Smooth muscle cell (in vitro differentiated cells): ENCODE results near the gene BCL2L1. TPM values are rescaled to one million over a fixed set of nuclear protein-coding genes. Genes with fewer than 3 reads are reported as not detected.

Experiments
- DNase-seq: peaks from one replicate; lab custom pipeline; 2025; ENCODE audit not compliant: unreplicated experiment; lab: John Stamatoyannopoulos, UW
- H2AFZ ChIP-seq: fragments of 200-600 bp; sonication (generic); 2 replicates; pipeline ENCODE4 v1.6.0; 2016; ENCODE audit warnings: antibody characterized with exemption, low read depth, mild to moderate bottlenecking
- H3F3A ChIP-seq: fragments of 200-600 bp; sonication (generic); 2 replicates; pipeline ENCODE4 v1.6.0; 2017; ENCODE audit warnings: antibody characterized with exemption, low read depth
- H3K27ac ChIP-seq: fragments of 200-600 bp; sonication (generic); 2 replicates; pipeline ENCODE4 v1.5.1; 2016; ENCODE audit warnings: low read depth, mild to moderate bottlenecking
- H3K27me3 ChIP-seq: fragments of 200-600 bp; sonication (generic); 2 replicates; pipeline ENCODE4 v1.6.1; 2016; ENCODE audit warnings: low read depth, mild to moderate bottlenecking
- H3K36me3 ChIP-seq: fragments of 200-600 bp; sonication (generic); 2 replicates; pipeline ENCODE4 v1.5.1; 2016; ENCODE audit warnings: low read depth
- H3K4me1 ChIP-seq: fragments of 200-600 bp; sonication (generic); 2 replicates; pipeline ENCODE4 v1.5.1; 2016; ENCODE audit warnings: low read depth
- H3K4me2 ChIP-seq: fragments of 200-600 bp; sonication (generic); 2 replicates; pipeline ENCODE4 v1.6.0; 2016; ENCODE audit warnings: mild to moderate bottlenecking
- H3K4me3 ChIP-seq: fragments of 200-600 bp; sonication (generic); 2 replicates; pipeline ENCODE4 v1.5.1; 2016; ENCODE audit warnings: mild to moderate bottlenecking
- H3K79me2 ChIP-seq: fragments of 200-600 bp; sonication (generic); 2 replicates; pipeline ENCODE4 v1.6.0; 2016; ENCODE audit warnings: low read depth, mild to moderate bottlenecking
- H3K9ac ChIP-seq: fragments of 200-600 bp; sonication (generic); 2 replicates; pipeline ENCODE4 v1.6.0; 2016; ENCODE audit warnings: low read depth
- H3K9me3 ChIP-seq: fragments of 200-600 bp; sonication (generic); replicated peaks from 2 replicates; pipeline ENCODE4 v1.5.1; 2016; ENCODE audit warnings: low read depth
- H4K20me1 ChIP-seq: fragments of 200-600 bp; sonication (generic); 2 replicates; pipeline ENCODE4 v1.6.0; 2016; ENCODE audit warnings: low read depth
- CTCF ChIP-seq: fragments of 200-600 bp; sonication (generic); IDR thresholded peaks from 2 replicates; pipeline ENCODE4 v1.5.1; 2017; ENCODE audit warnings: borderline replicate concordance, mild to moderate bottlenecking, antibody characterized with exemption; ENCODE audit not compliant: insufficient read depth, poor library complexity, severe bottlenecking
- WGBS: methylation state at CpG from one replicate; pipeline ENCODE4 v1.1.7; 2016; ENCODE audit warnings: low lambda C conversion rate; 5-methylcytosine and 5-hydroxymethylcytosine counted together
- polyA plus RNA-seq: library from polyadenylated mRNA; unstranded; fragments of >200 nt; fragmentation: Nextera tagmentation; extraction: Ambion mirVana; gene quantifications from 2 replicates; pipeline ENCODE4 v1.2.1, GENCODE V29; 2016
- total RNA-seq: library from RNA; depleted of rRNA; stranded (reverse); fragments of >200 nt; gene quantifications from 2 replicates; pipeline ENCODE4 v1.2.3, GENCODE V29; 2014

The BCL2L1 gene
- total and polyA plus RNA-seq, 2 experiments from 2014 or later: 24.8 to 47.0 TPM

DNA sequence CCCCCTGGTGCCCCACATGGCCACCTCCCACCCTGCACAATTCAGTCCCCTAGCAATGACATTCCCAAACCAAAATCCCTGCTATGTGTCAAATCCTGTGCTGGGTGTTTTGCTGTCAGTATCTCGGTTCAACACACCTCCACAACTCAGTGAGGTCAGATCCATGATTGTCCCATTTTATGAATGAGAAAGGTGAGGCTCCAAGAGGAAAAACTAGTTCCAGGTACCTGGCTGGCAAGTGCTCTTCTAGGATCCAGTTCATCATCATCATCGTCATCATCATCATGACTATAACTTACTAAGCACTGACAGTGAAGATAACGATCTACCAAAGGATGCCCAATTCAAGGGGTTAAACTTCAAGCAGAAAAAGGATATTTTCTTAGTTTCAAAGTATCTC lies 102.4 kb downstream of the BCL2L1 start:
- Histone ChIP-seq H3K9me3 (no peaks in the 10 kb centered on the region), H3K9ac (no peak overlapping the region), H3F3A (no peaks in the 10 kb centered on the region), H4K20me1 (no peaks in the 10 kb centered on the region), H3K27ac (no peak overlapping the region), H3K4me1 (no peaks in the 10 kb centered on the region), H3K27me3 (no peaks in the 10 kb centered on the region), H3K4me2 (no peak overlapping the region), H3K4me3 (no peak overlapping the region), H3K36me3 (no peaks in the 10 kb centered on the region), H2AFZ (no peak overlapping the region), H3K79me2 (no peaks in the 10 kb centered on the region)
- no peak for DNase-seq
- TF ChIP-seq CTCF: no peak
- 88% methylated on average over 3 of the region's 3 CpGs for WGBS

GRCh38 chr20:31617432-31618104 lies 105.1 kb downstream of the BCL2L1 start:
- Histone ChIP-seq H3K36me3 (no peaks in the 10 kb centered on the region), H4K20me1 (no peaks in the 10 kb centered on the region), H3K79me2 (no peaks in the 10 kb centered on the region), H3K27me3 (no peaks in the 10 kb centered on the region), H3K9me3 (no peaks in the 10 kb centered on the region), H3K27ac (no peak overlapping the region), H3K4me3 (no peak overlapping the region), H2AFZ (no peak overlapping the region), H3F3A (no peaks in the 10 kb centered on the region), H3K4me1 (no peaks in the 10 kb centered on the region), H3K9ac (no peak overlapping the region), H3K4me2 (no peak overlapping the region)
- DNase-seq: no peak
- no peak for TF ChIP-seq CTCF
- 94% methylated on average over 6 of the region's 6 CpGs for WGBS

DNA sequence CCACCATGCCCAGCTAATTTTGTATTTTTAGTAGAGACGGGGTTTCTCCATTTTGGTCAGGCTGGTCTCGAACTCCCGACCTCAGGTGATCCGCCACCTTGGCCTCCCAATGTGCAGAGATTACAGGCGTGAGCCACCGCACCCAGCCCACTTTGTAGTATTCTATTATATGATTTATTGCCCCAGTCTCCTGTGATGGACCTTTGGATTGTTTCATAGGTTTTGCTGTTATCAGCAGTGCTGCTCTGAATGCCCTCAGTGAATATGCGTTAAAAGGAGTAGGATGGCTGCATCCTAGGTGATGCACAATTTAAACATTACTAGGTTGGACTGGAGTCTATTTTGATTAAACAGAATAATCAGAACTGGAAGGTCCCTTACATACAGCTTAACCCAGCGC lies 107.3 kb downstream of the BCL2L1 start:
- DNase-seq: no peak
- no peak overlapping the region for H2AFZ ChIP-seq
- 96% methylated on average over 8 of the region's 8 CpGs for WGBS
- peaks cover 8% of the 10 kb centered on the region for H3F3A ChIP-seq
- H3K27me3 ChIP-seq: no peaks in the 10 kb centered on the region
- H3K79me2 ChIP-seq: no peaks in the 10 kb centered on the region
- no peaks in the 10 kb centered on the region for H3K36me3 ChIP-seq
- no peaks in the 10 kb centered on the region for H3K9me3 ChIP-seq
- H3K4me2 ChIP-seq: no peak overlapping the region
- no peak overlapping the region for H3K4me3 ChIP-seq
- no peak overlapping the region for H3K27ac ChIP-seq
- no peaks in the 10 kb centered on the region for H4K20me1 ChIP-seq
- H3K4me1 ChIP-seq: no peaks in the 10 kb centered on the region
- H3K9ac ChIP-seq: no peak overlapping the region
- no peak for TF ChIP-seq CTCF

Other genes starting within 250 kb of the BCL2L1 start
- gene DEFB124, start 247.7 kb downstream of the BCL2L1 start, total RNA-seq: not detected in 2 replicates
- not detected in 2 replicates for gene DEFB124, start 247.7 kb downstream of the BCL2L1 start, polyA plus RNA-seq
- gene REM1, start 247.6 kb downstream of the BCL2L1 start, total RNA-seq: 0.85 TPM in 1 of 2 replicates, not detected in the other
- 1.1 and 1.4 TPM in 2 replicates for gene REM1, start 247.6 kb downstream of the BCL2L1 start, polyA plus RNA-seq
- 165 and 210 TPM in 2 replicates for gene HM13, start 208.4 kb downstream of the BCL2L1 start, total RNA-seq
- 336 and 397 TPM in 2 replicates for gene HM13, start 208.4 kb downstream of the BCL2L1 start, polyA plus RNA-seq
- gene ID1, start 117.6 kb downstream of the BCL2L1 start, total RNA-seq: 396 and 414 TPM in 2 replicates
- gene ID1, start 117.6 kb downstream of the BCL2L1 start, polyA plus RNA-seq: 87.6 and 182 TPM in 2 replicates
- gene COX4I2, start 85.0 kb downstream of the BCL2L1 start, total RNA-seq: not detected in 2 replicates
- 0.80 and 2.1 TPM in 2 replicates for gene COX4I2, start 85.0 kb downstream of the BCL2L1 start, polyA plus RNA-seq
- gene TPX2, start 16.4 kb upstream of the BCL2L1 start, total RNA-seq: 24.5 and 28.3 TPM in 2 replicates
- gene TPX2, start 16.4 kb upstream of the BCL2L1 start, polyA plus RNA-seq: 18.7 and 21.7 TPM in 2 replicates
- gene MYLK2, start 96.5 kb upstream of the BCL2L1 start, total RNA-seq: 0.09 and 0.54 TPM in 2 replicates
- gene MYLK2, start 96.5 kb upstream of the BCL2L1 start, polyA plus RNA-seq: 0.22 TPM in 1 of 2 replicates, not detected in the other
- 0.09 and 2.6 TPM in 2 replicates for gene FOXS1, start 122.7 kb upstream of the BCL2L1 start, total RNA-seq
- gene FOXS1, start 122.7 kb upstream of the BCL2L1 start, polyA plus RNA-seq: 2.1 and 3.3 TPM in 2 replicates
- 10.2 and 13.6 TPM in 2 replicates for gene DUSP15, start 147.7 kb upstream of the BCL2L1 start, total RNA-seq
- gene DUSP15, start 147.7 kb upstream of the BCL2L1 start, polyA plus RNA-seq: 3.7 and 6.2 TPM in 2 replicates
- not detected in 2 replicates for gene TTLL9, start 147.8 kb upstream of the BCL2L1 start, total RNA-seq
- 0.13 and 0.18 TPM in 2 replicates for gene TTLL9, start 147.8 kb upstream of the BCL2L1 start, polyA plus RNA-seq
- 7.0 and 8.1 TPM in 2 replicates for gene PDRG1, start 229.2 kb upstream of the BCL2L1 start, total RNA-seq
- 30.3 and 41.6 TPM in 2 replicates for gene PDRG1, start 229.2 kb upstream of the BCL2L1 start, polyA plus RNA-seq
- gene XKR7, start 245.3 kb upstream of the BCL2L1 start, total RNA-seq: not detected in 2 replicates
- not detected in 2 replicates for gene XKR7, start 245.3 kb upstream of the BCL2L1 start, polyA plus RNA-seq